GM12864 (cell line): ENCODE data around the gene FCHO2.
"Not testable (repeated sequence)": the region's sequence is repeated elsewhere in the genome, so short reads cannot be mapped to it uniquely, and the experiment has no call there.

Experiments
- DNase-seq: peaks from one replicate; pipeline ENCODE4 v3.0.0-alpha.2; 2011; ENCODE audit warnings: low read depth
- H3K4me3 ChIP-seq: 2 replicates; pipeline ENCODE4 v1.5.1; 2011; ENCODE audit warnings: mild to moderate bottlenecking, low read depth, low read length, control low read depth
- TF ChIP-seq, protein P1 (sequence below): IDR thresholded peaks from 2 replicates; pipeline ENCODE4 v1.5.1; 2011; ENCODE audit warnings: low read depth, mild to moderate bottlenecking, moderate library complexity, low read length, control low read depth, inconsistent platforms; ENCODE audit errors: missing control alignments

The FCHO2 gene

DNA sequence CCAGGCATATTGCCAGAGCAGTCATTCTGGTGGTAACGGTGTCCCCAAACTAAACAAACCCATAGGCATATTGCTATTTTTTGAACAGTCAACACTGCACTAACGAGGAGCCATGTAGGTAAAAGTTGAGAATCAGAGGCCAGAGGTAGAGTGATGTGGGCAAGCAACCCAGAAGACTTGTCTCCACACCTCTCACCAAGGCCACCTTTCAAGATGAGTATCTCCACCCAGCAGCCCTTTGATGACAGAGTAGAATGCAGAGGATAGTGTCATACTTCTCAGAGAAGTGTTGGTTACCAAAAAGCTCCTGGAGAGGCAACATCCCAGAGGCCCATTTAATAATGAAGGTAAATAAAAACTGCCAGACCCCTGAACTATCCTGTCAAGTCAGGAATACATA lies 63.9 kb downstream of the FCHO2 start:
- TF ChIP-seq, protein P1, sequence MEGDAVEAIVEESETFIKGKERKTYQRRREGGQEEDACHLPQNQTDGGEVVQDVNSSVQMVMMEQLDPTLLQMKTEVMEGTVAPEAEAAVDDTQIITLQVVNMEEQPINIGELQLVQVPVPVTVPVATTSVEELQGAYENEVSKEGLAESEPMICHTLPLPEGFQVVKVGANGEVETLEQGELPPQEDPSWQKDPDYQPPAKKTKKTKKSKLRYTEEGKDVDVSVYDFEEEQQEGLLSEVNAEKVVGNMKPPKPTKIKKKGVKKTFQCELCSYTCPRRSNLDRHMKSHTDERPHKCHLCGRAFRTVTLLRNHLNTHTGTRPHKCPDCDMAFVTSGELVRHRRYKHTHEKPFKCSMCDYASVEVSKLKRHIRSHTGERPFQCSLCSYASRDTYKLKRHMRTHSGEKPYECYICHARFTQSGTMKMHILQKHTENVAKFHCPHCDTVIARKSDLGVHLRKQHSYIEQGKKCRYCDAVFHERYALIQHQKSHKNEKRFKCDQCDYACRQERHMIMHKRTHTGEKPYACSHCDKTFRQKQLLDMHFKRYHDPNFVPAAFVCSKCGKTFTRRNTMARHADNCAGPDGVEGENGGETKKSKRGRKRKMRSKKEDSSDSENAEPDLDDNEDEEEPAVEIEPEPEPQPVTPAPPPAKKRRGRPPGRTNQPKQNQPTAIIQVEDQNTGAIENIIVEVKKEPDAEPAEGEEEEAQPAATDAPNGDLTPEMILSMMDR: no peak
- DNase-seq: no peak
- H3K4me3 ChIP-seq: no peak overlapping the region

DNA sequence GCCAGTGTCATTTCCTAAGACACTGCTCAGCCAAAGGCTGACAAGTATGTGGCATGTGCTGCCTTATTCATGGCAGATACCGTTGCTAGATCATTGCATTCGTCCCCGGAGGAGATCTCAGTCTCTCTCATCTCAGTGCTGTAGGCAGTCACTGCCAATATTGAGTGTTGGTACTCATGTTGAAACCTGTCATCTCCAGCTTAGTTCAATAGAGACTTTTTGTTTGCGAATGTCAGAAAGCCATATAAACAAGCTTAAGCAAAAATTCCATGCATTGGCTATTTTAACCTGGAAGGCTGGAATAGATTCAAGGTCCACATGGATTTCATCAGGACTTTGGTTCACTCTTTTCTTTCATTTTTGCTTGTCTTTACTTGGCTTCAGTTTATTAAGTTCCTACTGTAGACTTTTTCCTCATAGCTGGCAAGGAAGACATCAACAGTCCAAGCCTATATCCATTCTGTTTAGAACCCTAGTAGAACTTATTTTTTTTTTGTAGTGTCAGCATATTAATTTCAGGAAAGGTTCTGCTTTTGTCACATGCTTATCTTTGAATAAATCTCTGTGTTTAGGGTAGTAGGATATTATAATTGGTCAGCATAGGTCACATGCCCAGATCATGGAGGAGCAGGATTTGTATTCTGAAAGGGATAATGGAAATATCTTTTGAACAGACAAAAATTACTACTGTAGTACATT lies 66.8 kb downstream of the FCHO2 start:
- TF ChIP-seq, protein P1: no peak
- no peak for DNase-seq

DNA sequence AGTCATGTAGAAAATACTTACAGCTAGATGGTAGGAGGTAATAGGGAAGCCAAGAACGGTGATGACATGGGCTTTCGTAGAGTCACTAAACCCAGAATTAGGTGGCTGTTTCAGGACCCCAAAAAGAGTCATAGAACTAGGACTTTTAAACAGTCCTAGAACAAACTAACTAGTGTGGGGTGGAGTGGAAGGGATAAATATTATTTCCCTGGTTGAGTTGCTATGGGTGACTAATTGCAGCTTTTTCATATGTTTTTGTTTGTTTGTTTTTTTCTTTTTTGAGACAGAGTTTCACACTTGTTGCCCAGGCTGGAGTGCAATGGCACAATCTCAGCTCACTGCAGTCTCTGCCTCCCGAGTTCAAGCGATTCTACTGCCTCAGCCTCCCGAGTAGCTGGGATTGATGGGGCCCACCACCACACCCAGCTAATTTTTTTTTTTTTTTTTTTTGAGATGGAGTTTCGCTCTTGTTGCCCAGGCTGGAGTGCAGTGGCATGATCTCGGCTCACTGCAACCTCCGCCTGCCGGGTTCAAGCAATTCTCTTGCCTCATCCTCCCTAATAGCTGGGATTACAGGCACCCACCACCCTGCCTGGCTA lies 69.2 kb downstream of the FCHO2 start:
- not testable (repeated sequence) for H3K4me3 ChIP-seq, DNase-seq

More for the DNA sequence above, 66.8 kb downstream of the FCHO2 start:
- H3K4me3 ChIP-seq: no peak overlapping the region

DNA sequence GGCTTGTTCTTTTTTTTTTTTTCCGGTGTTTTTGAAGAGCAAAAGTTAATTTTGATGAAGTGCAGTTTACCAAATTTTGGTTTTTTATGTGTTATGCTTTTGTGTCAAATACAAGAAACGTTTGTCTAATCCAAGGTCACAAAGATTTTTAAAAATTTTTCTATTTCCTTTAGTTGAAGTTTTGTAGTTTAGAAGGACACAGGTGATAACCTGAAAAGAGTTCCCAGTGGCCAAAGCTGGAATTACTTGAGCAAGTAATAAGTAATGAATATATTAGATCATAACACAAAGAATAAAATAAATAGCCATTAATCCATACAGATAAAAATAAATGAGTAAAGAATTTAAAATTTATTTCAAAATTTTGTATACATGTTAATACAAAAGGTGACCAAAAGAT lies 71.5 kb downstream of the FCHO2 start:
- TF ChIP-seq, protein P1: peak; percentile 1
- DNase-seq: no peak
- H3K4me3 ChIP-seq: no peak overlapping the region

DNA sequence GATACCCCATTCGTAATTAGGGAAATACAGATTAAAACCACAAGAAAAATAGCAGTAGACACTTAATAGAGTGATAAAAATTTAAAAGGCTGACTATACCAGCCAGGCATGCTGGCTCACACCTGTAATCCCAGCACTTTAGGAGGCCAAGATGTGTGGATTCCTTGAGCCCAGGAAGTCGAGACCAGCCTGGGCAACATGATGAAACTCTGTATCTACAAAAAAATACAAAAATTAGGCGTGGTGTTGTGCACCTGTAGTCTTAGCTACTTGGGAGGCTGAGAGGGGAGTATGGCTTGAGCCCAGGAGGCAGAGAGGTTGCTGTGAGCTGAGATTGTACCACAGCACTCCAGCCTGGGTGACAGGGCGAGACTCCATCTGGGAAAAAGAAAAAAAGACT lies 72.0 kb downstream of the FCHO2 start:
- H3K4me3 ChIP-seq: no peak overlapping the region
- DNase-seq: no peak
- TF ChIP-seq, protein P1: no peak

DNA sequence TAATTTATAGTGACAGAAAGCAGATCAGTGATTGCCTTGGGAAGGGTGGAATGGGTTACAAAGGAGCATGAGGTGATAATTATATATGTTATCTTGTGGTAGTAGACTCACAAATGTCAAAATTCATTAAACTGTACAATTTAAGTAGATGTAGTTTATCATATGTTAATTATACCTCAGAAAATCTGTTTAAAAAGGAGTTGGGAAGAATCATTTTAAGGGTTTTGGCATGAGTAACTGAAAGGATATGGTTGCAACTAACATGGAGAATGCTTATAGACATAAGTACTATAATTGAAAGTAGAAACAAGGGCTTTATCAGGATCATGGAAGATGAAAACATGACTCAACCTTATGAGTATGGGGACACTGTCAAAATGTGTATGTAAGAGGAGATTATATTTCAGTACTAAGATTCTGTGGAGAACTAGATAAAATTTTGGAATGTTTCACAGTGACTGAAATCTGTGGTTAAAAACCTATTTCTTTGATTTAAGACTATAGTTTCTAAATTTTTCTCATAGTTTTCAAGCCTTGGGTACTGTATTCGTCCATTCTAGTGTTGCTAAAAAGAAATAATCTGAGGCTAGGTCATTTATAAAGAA lies 73.3 kb downstream of the FCHO2 start:
- TF ChIP-seq, protein P1: no peak
- H3K4me3 ChIP-seq: no peak overlapping the region
- no peak for DNase-seq

DNA sequence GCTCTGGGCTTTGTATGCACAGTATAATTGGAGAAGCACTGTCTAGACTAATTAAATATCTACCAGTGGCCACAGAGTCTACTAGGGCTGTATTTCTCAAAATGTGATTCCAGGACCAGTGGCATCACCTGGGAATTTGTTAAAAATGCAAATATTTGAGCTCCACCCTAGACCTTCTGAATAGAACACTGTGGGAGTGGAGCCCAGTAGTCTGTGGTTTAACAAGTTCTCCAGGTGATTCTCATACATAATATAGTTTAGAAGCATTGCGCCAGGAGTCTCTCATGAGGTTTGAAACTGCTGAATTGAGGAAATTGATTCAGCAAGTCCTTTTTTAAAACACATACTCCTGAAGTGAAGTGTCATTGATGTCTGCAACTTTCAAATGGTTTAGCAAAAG lies 74.7 kb downstream of the FCHO2 start:
- TF ChIP-seq, protein P1: no peak
- no peak overlapping the region for H3K4me3 ChIP-seq
- DNase-seq: no peak
